Prostate gland (tissue), 2 donors: Measurements from ENCODE around the gene FAM3A.

ENCODE experiments used
- CTCF ChIP-seq, 4 experiments: fragments of 200-600 bp in 2 of 4; fragments of 450-650 bp in 2 of 4; sonication (generic) in 2 of 4; IDR thresholded peaks; 1 replicate in 3 of 4; 2 replicates in 1 of 4; pipeline ENCODE4 v1.5.1; 2016 to 2019; ENCODE audit warnings: antibody characterized with exemption in 4 of 4, mild to moderate bottlenecking in 2 of 4, moderate library complexity in 2 of 4
- POLR2AphosphoS5 ChIP-seq: sonication (generic); formaldehyde crosslinking; IDR thresholded peaks from one replicate; pipeline ENCODE4 v1.6.1; 2017; ENCODE audit warnings: antibody characterized with exemption

- TF ChIP-seq CTCF (IDR thresholded peaks at IDR 0.05) (no peak), POLR2AphosphoS5 (no peak)
Measured at GRCh38 chrX:154482786-154483185, 33.2 kb downstream of the FAM3A start.
